NCI-H2196 (cell line): ENCODE results near the gene CMBL.
"Not testable (repeated sequence)": the region's sequence is repeated elsewhere in the genome, so short reads cannot be mapped to it uniquely, and the experiment has no call there.

Experiments
- DNase-seq: peaks from one replicate; lab custom pipeline; 2025; ENCODE audit not compliant: unreplicated experiment; lab: John Stamatoyannopoulos, UW

The CMBL gene

GRCh38 chr5:10262121-10262774 is 45.5 kb downstream of the CMBL start:
- no peak for DNase-seq

GRCh38 chr5:10261065-10261464 is 46.6 kb downstream of the CMBL start:
- DNase-seq = no peak

- no peak for DNase-seq
Observed at GRCh38 chr5:10259899-10260298, 47.8 kb downstream of the CMBL start.

GRCh38 chr5:10257870-10258269 is 49.8 kb downstream of the CMBL start:
- DNase-seq = no peak

- no peak for DNase-seq
Observed at GRCh38 chr5:10254686-10255085, 53.0 kb downstream of the CMBL start.

GRCh38 chr5:10253390-10253789 is 54.3 kb downstream of the CMBL start:
- DNase-seq = no peak

GRCh38 chr5:10251405-10251804 is 56.3 kb downstream of the CMBL start:
- DNase-seq = no peak

- no peak for DNase-seq
Observed at GRCh38 chr5:10250806-10251276, 56.9 kb downstream of the CMBL start.

- DNase-seq = peak; percentile 95
Observed at GRCh38 chr5:10249948-10250805, 57.5 kb downstream of the CMBL start, which contains the start of gene CCT5. Gene CCT5, plus strand, starts transcription at chr5:10250280. Its CDS starts 61 bp downstream, at chr5:10250341.

GRCh38 chr5:10248378-10249260 is 59.1 kb downstream of the CMBL start:
- no peak for DNase-seq

- not testable (repeated sequence) for DNase-seq
Observed at GRCh38 chr5:10247217-10247616, 60.5 kb downstream of the CMBL start.

- DNase-seq = no peak
Observed at GRCh38 chr5:10246761-10247160, 60.9 kb downstream of the CMBL start.

- no peak for DNase-seq
Observed at GRCh38 chr5:10244342-10244944, 63.3 kb downstream of the CMBL start.

GRCh38 chr5:10243660-10244240 is 64.0 kb downstream of the CMBL start:
- no peak for DNase-seq

- no peak for DNase-seq
Observed at GRCh38 chr5:10235350-10235749, 72.4 kb downstream of the CMBL start.

- DNase-seq = no peak
Observed at GRCh38 chr5:10233505-10233904, 74.2 kb downstream of the CMBL start.

GRCh38 chr5:10233011-10233410 is 74.7 kb downstream of the CMBL start:
- no peak for DNase-seq

GRCh38 chr5:10232386-10232785 is 75.3 kb downstream of the CMBL start:
- DNase-seq = no peak

GRCh38 chr5:10229306-10230048 is 78.2 kb downstream of the CMBL start:
- DNase-seq = no peak

GRCh38 chr5:10228288-10228687 is 79.4 kb downstream of the CMBL start:
- no peak for DNase-seq
